ENCODE results near the gene NTHL1.
A peak's percentile ranks its signal among the peaks of the same experiment; 100 is the strongest.
"Not testable (repeated sequence)": the region's sequence is repeated elsewhere in the genome, so short reads cannot be mapped to it uniquely, and the experiment has no call there.

The NTHL1 gene

GRCh38 chr16:2015117-2015946 is 32.3 kb downstream of the NTHL1 start:
- DNase-seq (ENCODE audit: low read depth, low spot score), result peak; percentile 75
- peak overlapping the region; percentile 79 for H3K27ac ChIP-seq

GRCh38 chr16:2013527-2013926 is 34.1 kb downstream of the NTHL1 start:
- DNase-seq (ENCODE audit: low read depth, low spot score), result no peak
- H3K27ac ChIP-seq, result no peak overlapping the region

- H3K27ac ChIP-seq; DNase-seq (ENCODE audit: low read depth, low spot score): not testable (repeated sequence)
These were observed 35.9 kb downstream of the NTHL1 start for GRCh38 chr16:2011726-2012125.

GRCh38 chr16:2009791-2010510 is 37.7 kb downstream of the NTHL1 start, which contains the start of gene ZNF598:
Gene ZNF598, minus strand, starts transcription at chr16:2009821.
- peak within 1 kb of the TSS; percentile 95 for H3K27ac ChIP-seq
- no peak for DNase-seq (ENCODE audit: low read depth, low spot score)

GRCh38 chr16:2009164-2009711 is 38.4 kb downstream of the NTHL1 start:
- H3K27ac ChIP-seq, result peak overlapping the region; percentile 95
- DNase-seq (ENCODE audit: low read depth, low spot score), result no peak

- DNase-seq (ENCODE audit: low read depth, low spot score), result no peak
- H3K27ac ChIP-seq, result peak overlapping the region; percentile 95
These were observed 38.9 kb downstream of the NTHL1 start for GRCh38 chr16:2008631-2009163.

GRCh38 chr16:2008009-2008526 is 39.6 kb downstream of the NTHL1 start:
- peak; percentile 71 for DNase-seq (ENCODE audit: low read depth, low spot score)
- H3K27ac ChIP-seq, result peak overlapping the region; percentile 95

- no peak for DNase-seq (ENCODE audit: low read depth, low spot score)
- peak overlapping the region; percentile 95 for H3K27ac ChIP-seq
These were observed 40.4 kb downstream of the NTHL1 start for GRCh38 chr16:2007081-2007836.

GRCh38 chr16:2006317-2006716 is 41.3 kb downstream of the NTHL1 start:
- peak overlapping the region; percentile 95 for H3K27ac ChIP-seq
- DNase-seq (ENCODE audit: low read depth, low spot score), result no peak

GRCh38 chr16:2005646-2006045 is 42.0 kb downstream of the NTHL1 start:
- H3K27ac ChIP-seq, result no peak overlapping the region
- no peak for DNase-seq (ENCODE audit: low read depth, low spot score)

- DNase-seq (ENCODE audit: low read depth, low spot score), result no peak
- no peak overlapping the region for H3K27ac ChIP-seq
These were observed 42.7 kb downstream of the NTHL1 start for GRCh38 chr16:2004795-2005517.

GRCh38 chr16:2003827-2004641 is 43.6 kb downstream of the NTHL1 start:
- no peak overlapping the region for H3K27ac ChIP-seq
- no peak for DNase-seq (ENCODE audit: low read depth, low spot score)

GRCh38 chr16:2003231-2003826 is 44.3 kb downstream of the NTHL1 start:
- no peak overlapping the region for H3K27ac ChIP-seq
- DNase-seq (ENCODE audit: low read depth, low spot score), result no peak

GRCh38 chr16:2002406-2003230 is 45.0 kb downstream of the NTHL1 start:
- DNase-seq (ENCODE audit: low read depth, low spot score), result no peak
- no peak overlapping the region for H3K27ac ChIP-seq

GRCh38 chr16:2001456-2002355 is 45.9 kb downstream of the NTHL1 start:
- H3K27ac ChIP-seq, result no peak overlapping the region
- no peak for DNase-seq (ENCODE audit: low read depth, low spot score)

- no peak for DNase-seq (ENCODE audit: low read depth, low spot score)
- no peak overlapping the region for H3K27ac ChIP-seq
These were observed 46.6 kb downstream of the NTHL1 start for GRCh38 chr16:2001035-2001434.

All from epithelial cell of prostate (primary cell).